GM21717 (cell line): ENCODE measurements around the gene DCAF5.

Source experiments
- ATAC-seq: cut with Tn5 transposase; IDR thresholded peaks from one replicate; pipeline ENCODE4 v1.9.1; 2021; ENCODE audit warnings: mild to moderate bottlenecking, moderate library complexity; ENCODE audit not compliant: unreplicated experiment

The DCAF5 gene

GRCh38 chr14:69013943-69014782 is 138.8 kb downstream of the DCAF5 start:
- no peak for ATAC-seq

GRCh38 chr14:69012256-69012953 is 140.5 kb downstream of the DCAF5 start:
- ATAC-seq: no peak

GRCh38 chr14:69010648-69011047 is 142.3 kb downstream of the DCAF5 start:
- no peak for ATAC-seq

GRCh38 chr14:69008421-69008884 is 144.5 kb downstream of the DCAF5 start:
- ATAC-seq: no peak

GRCh38 chr14:69006346-69006745 is 146.6 kb downstream of the DCAF5 start:
- no peak for ATAC-seq

GRCh38 chr14:69005432-69006148 is 147.3 kb downstream of the DCAF5 start:
- no peak for ATAC-seq

GRCh38 chr14:69004731-69005431 is 148.0 kb downstream of the DCAF5 start:
- no peak for ATAC-seq

- no peak for ATAC-seq
Observed at GRCh38 chr14:69003626-69004025, 149.3 kb downstream of the DCAF5 start.

GRCh38 chr14:69002069-69002468 is 150.8 kb downstream of the DCAF5 start:
- ATAC-seq: no peak

- ATAC-seq: no peak
Observed at GRCh38 chr14:69001375-69001774, 151.5 kb downstream of the DCAF5 start.
